Amniotic epithelial cell (primary cell): ENCODE results near the gene RLBP1.

ENCODE experiments used
- DNase-seq: peaks from one replicate; pipeline ENCODE4 v3.0.0-alpha.2; 2010; ENCODE audit warnings: low read depth

The RLBP1 gene

DNA sequence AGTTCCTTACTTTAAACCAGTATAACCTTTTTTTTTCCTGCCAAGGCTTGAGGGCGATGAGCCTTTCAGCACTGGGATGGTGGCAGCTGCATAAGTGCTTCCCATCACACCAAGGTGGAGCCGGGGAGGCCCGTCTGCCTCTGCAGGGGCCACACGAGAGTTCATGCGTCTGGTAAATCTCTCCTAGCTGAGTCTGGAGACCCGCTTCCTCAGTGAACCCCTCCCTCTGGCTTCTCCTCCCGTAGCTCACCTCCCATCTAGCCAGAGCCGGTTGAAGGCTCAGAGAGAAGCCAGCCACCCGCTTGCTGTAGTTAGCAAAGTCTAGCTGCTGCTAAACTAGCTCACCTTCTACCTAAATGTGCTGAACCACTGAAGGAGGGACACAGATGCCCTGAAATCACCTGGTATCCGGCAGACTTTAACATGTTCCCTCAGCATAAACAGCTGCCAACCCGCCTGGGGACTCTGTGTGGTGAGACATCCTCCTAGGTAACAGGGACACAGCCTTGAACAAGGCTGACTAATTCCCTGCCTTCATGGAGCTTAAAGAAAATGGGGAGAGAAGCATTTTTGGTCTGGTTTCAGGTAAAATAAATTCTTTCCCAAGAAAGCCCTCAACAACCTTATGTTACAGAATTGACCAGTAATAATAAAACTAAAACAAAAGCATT is 42.9 kb downstream of the RLBP1 start:
- DNase-seq: no peak

DNA sequence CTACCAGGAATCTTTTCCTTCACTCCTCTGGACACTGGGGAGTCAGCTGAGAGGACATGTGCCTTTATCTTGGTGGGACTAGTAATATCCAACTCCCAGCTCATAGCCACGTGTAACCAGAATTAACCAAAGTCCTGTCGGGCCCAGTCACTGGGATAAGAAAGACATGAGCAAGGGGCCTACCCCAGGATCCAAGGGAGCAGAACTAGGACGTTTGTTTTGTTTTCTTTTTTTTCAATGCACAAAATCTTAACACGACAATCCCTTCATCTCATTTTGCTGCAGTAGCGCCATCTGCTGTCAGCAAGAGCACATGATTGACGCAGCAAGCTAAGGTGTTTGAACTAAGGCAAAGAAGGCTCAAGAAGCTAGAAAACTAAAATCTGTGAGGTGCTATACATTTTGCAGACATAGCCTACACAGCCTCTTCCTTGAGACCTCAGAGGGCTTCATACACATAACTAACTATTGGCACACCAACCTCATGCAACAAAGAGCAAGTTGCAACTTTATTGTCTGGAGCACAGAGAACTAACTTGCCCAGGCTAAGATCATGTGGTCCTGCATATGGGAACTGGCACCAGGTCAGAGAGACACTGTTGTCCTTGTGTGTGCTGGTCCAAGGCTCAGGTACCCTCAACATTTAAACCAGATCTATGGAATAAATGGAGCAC is 43.6 kb downstream of the RLBP1 start:
- DNase-seq: peak; percentile 63

- no peak for DNase-seq
Observed at GRCh38 chr15:89177116-89177515, 44.3 kb downstream of the RLBP1 start.

- peak; percentile 27 for DNase-seq
Observed at GRCh38 chr15:89175617-89176191, 45.7 kb downstream of the RLBP1 start.

DNA sequence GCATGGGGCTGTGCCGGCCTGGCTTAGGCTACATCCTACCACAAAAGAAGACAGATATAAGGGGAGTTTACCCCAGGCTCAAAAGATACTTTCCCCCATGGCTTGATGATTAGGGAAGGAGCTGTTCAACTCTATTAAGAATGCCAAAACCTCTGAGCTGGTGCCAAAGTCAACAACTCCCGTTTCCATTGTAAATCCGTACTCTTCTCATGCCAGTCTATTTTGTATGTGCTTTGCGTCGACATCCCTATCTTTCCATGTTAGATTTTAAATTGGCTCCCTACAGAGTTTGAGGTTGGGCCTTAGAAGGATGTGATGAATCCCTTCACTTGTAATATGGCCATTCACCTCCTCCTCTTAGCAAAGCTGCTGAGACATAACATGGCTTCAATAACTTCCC is 46.9 kb downstream of the RLBP1 start:
- DNase-seq: no peak

DNA sequence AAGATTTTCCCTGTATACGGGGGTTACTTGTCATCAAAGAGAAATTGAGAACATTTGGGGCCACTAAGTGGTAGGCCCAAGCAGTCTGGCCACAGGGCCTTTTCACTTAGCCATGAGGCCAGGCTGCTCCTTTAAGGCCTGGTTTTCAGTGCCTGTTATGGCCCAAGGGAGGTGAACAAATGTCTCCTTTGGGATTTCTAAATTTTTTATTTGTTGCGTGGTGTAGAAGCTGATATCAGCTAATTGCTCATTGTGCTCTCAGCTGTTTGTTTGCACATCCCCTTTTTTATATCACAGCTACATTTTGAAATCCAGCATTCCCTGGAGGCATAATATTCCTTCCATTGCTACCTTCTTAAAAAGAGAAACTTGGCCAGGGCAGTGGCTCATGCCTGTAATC is 48.5 kb downstream of the RLBP1 start:
- no peak for DNase-seq

DNA sequence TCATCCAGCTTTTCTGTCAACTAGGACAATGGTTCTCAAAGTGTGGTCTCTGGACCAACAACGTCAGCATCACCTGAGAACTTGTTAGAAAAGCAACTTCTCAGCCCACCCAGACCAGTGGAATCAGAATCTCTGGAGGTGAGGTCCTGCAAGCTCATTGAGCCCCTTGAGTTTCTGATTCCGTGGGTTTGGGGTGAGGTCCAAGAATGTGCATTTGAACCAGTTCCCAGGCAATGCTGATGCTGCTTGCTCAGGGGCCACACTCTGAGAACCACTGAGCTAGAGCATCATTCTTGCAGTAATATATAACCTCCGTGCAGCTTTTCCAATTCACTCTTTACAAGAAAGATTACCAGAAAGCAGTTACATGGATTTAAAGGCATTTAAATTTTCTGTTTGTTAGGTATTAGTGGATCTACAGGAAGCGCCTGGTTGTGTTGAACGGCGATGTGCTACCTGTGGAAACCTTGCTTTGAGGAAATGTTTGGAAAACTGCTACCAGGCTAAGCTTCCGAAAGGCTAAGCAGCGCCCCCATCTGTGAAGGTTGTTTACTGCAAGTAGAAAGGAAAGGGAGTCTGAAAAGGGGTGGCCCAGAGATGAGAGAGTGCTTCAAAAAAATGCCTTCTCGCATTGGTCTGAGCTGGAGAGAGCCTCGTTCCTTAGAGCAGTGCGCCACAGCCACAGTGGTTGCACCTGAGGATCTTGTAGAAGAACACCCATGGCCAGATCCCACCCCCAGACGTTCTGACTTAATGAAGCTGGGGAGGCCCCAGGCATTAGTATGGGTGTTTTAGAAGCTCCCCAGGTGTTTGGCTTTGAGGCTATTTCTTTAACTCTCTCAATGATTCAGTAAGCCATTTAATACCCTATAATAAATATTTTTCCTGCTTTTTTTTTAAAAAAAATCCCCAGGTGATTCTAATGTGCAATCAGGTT is 50.0 kb downstream of the RLBP1 start:
- peak; percentile 36 for DNase-seq

GRCh38 chr15:89170364-89170763 is 51.0 kb downstream of the RLBP1 start:
- no peak for DNase-seq

- no peak for DNase-seq
Observed at GRCh38 chr15:89168316-89168833, 53.0 kb downstream of the RLBP1 start.

- peak; percentile 34 for DNase-seq
Observed at GRCh38 chr15:89167267-89168176, 53.9 kb downstream of the RLBP1 start.

DNA sequence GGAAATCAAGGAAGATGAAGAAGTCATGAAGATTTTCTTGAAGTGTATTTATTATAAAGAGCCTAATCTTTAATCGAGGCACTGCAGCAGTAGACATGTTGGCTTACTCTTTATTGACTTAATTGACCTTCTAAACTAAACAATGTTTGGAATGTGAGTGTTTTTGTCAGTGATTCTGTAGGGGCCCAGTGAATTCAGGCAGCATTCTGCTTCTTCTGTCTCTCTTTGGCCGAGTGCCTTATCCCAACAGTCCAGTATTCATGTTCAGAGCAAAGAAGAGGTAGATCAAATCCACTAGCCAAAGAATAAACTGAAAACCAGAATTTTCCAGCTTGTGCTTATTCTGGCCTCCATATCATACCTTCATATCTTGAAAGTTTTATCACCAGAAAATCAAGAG is 55.7 kb downstream of the RLBP1 start:
- DNase-seq: no peak

- no peak for DNase-seq
Observed at GRCh38 chr15:89164712-89165211, 56.6 kb downstream of the RLBP1 start.

- no peak for DNase-seq
Observed at GRCh38 chr15:89163271-89164055, 57.9 kb downstream of the RLBP1 start.

DNA sequence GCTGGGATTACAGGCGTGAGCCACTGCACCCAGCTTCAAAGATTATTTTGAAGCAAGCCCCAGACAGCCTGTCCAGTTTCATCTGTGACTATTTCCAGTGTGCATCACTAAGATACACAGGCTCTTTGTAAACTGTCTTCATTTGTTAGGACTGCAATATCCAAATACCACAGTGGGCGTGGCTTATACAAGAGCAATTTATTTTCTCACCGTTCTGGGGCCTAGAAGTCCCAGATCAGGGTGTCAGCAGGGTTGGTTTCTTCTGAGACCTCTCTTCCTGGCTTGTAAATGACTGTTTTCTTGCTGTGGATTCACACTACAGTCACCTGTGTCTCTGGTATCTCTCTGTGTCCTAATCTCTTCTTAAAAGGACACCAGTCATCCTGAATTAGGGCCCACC is 59.7 kb downstream of the RLBP1 start:
- DNase-seq: no peak
